HG02973 (cell line): ENCODE results near the gene IQGAP2.

Source experiments
- ATAC-seq: cut with Tn5 transposase; IDR thresholded peaks from one replicate; pipeline ENCODE4 v1.9.1; 2021; ENCODE audit warnings: moderate library complexity; ENCODE audit not compliant: unreplicated experiment

Gene IQGAP2

GRCh38 chr5:76696251-76696650 is 293.2 kb downstream of the IQGAP2 start:
- no peak for ATAC-seq

GRCh38 chr5:76697670-76698069 is 294.6 kb downstream of the IQGAP2 start:
- no peak for ATAC-seq

- ATAC-seq = no peak
These were observed 297.5 kb downstream of the IQGAP2 start for GRCh38 chr5:76700571-76700970.

GRCh38 chr5:76701298-76701697 is 298.2 kb downstream of the IQGAP2 start:
- ATAC-seq = no peak

- ATAC-seq = no peak
These were observed 300.6 kb downstream of the IQGAP2 start for GRCh38 chr5:76703707-76704106.

- no peak for ATAC-seq
These were observed 301.1 kb downstream of the IQGAP2 start for GRCh38 chr5:76704131-76704663.

- no peak for ATAC-seq
These were observed 302.5 kb downstream of the IQGAP2 start for GRCh38 chr5:76705574-76705973.

- ATAC-seq = no peak
These were observed 306.7 kb downstream of the IQGAP2 start for GRCh38 chr5:76709762-76710161.

GRCh38 chr5:76710991-76711390 is 307.9 kb downstream of the IQGAP2 start:
- ATAC-seq = peak; percentile 48

- no peak for ATAC-seq
These were observed 311.8 kb downstream of the IQGAP2 start for GRCh38 chr5:76714751-76715485.

- no peak for ATAC-seq
These were observed 312.3 kb downstream of the IQGAP2 start for GRCh38 chr5:76715486-76715735.

GRCh38 chr5:76715736-76716455 is 312.8 kb downstream of the IQGAP2 start, which contains the start of gene F2R:
F2R (plus strand) TSS chr5:76716126; CDS start chr5:76716308, 182 bp downstream.
- peak; percentile 51 for ATAC-seq

GRCh38 chr5:76716456-76717157 is 313.5 kb downstream of the IQGAP2 start:
- no peak for ATAC-seq

- ATAC-seq = no peak
These were observed 314.4 kb downstream of the IQGAP2 start for GRCh38 chr5:76717222-76718083.

- ATAC-seq = no peak
These were observed 315.3 kb downstream of the IQGAP2 start for GRCh38 chr5:76718381-76718832.

GRCh38 chr5:76718880-76719279 is 315.8 kb downstream of the IQGAP2 start:
- no peak for ATAC-seq

GRCh38 chr5:76720988-76721569 is 318.0 kb downstream of the IQGAP2 start:
- ATAC-seq = peak; percentile 95

- no peak for ATAC-seq
These were observed 320.2 kb downstream of the IQGAP2 start for GRCh38 chr5:76723266-76723665.

GRCh38 chr5:76723906-76724305 is 320.8 kb downstream of the IQGAP2 start:
- no peak for ATAC-seq

- no peak for ATAC-seq
These were observed 321.8 kb downstream of the IQGAP2 start for GRCh38 chr5:76724871-76725270.
